ENCODE measurements around the gene MKI67. TPM values are rescaled to one million over a fixed set of nuclear protein-coding genes. Genes with fewer than 3 reads are reported as not detected.

The MKI67 gene
- total and polyA plus RNA-seq, 8 donors: 0.61 to 60.8 (median 7.7) TPM

- TF ChIP-seq POLR2AphosphoS5 (IDR thresholded peaks at IDR 0.05) (no peak), CTCF (IDR thresholded peaks at IDR 0.05) (no peak), POLR2A (IDR thresholded peaks at IDR 0.05) (no peak), EP300 (IDR thresholded peaks at IDR 0.05) (no peak)
- DNase-seq: no peak
- peak overlapping the region in 1 of 5 donors; percentile 86 for H3K27ac ChIP-seq
- no peaks in the 10 kb centered on the region for H3K9me3 ChIP-seq
- no peak overlapping the region for H3K4me3 ChIP-seq
- intact Hi-C loops (cut with DNase I; ENCODE audit: low total_unique reads): no loop called here
- H3K27me3 ChIP-seq: no peaks in the 10 kb centered on the region
- peaks cover 2 to 65% (median 55%) of the 10 kb centered on the region in 4 donors for H3K36me3 ChIP-seq
- peaks cover 0 to 35% (median 11%) of the 10 kb centered on the region in 4 donors for H3K4me1 ChIP-seq
- 87 to 93% (median 89%) methylated on average over 7 of the region's 7 CpGs for WGBS, 5 donors
Observed at GRCh38 chr10:128052696-128053095, 73.5 kb downstream of the MKI67 start.

- 88 to 96% (median 92%) methylated on average over 5 of the region's 5 CpGs for WGBS, 5 donors
Observed at GRCh38 chr10:128051548-128051947, 74.7 kb downstream of the MKI67 start.

GRCh38 chr10:128050936-128051335 lies 75.3 kb downstream of the MKI67 start:
- Histone ChIP-seq H3K27me3 (no peaks in the 10 kb centered on the region), H3K4me3 (no peak overlapping the region), H3K4me1 (peaks cover 5 to 51% (median 24%) of the 10 kb centered on the region in 4 donors), H3K9me3 (no peaks in the 10 kb centered on the region), H3K36me3 (peaks cover 2 to 48% (median 41%) of the 10 kb centered on the region in 4 donors), H3K27ac (peak overlapping the region in 3 of 5 donors; percentile 29 to 86 (median 79))
- intact Hi-C loops (cut with DNase I; ENCODE audit: low total_unique reads): no loop called here
- TF ChIP-seq CTCF (IDR thresholded peaks at IDR 0.05) (no peak), EP300 (IDR thresholded peaks at IDR 0.05) (no peak)
- DNase-seq: no peak

More at GRCh38 chr10:128051548-128051947, 74.7 kb downstream of the MKI67 start:
- H3K4me1 ChIP-seq: peaks cover 5 to 47% (median 22%) of the 10 kb centered on the region in 4 donors
- TF ChIP-seq EP300 (IDR thresholded peaks at IDR 0.05): no peak
- TF ChIP-seq POLR2AphosphoS5 (IDR thresholded peaks at IDR 0.05): no peak
- TF ChIP-seq POLR2A (IDR thresholded peaks at IDR 0.05): no peak
- no peak for TF ChIP-seq CTCF (IDR thresholded peaks at IDR 0.05)
- no peak for DNase-seq
- no peaks in the 10 kb centered on the region for H3K9me3 ChIP-seq
- no peak overlapping the region for H3K4me3 ChIP-seq
- peaks cover 2 to 54% (median 47%) of the 10 kb centered on the region in 4 donors for H3K36me3 ChIP-seq
- H3K27ac ChIP-seq: peak overlapping the region in 3 of 5 donors; percentile 29 to 86 (median 79)
- no peaks in the 10 kb centered on the region for H3K27me3 ChIP-seq
- intact Hi-C loops (cut with DNase I; ENCODE audit: low total_unique reads): no loop called here

GRCh38 chr10:128050121-128050516 lies 76.1 kb downstream of the MKI67 start:
- no peaks in the 10 kb centered on the region for H3K9me3 ChIP-seq
- DNase-seq: no peak
- peaks cover 2 to 40% (median 33%) of the 10 kb centered on the region in 4 donors for H3K36me3 ChIP-seq
- intact Hi-C loops (cut with DNase I; ENCODE audit: low total_unique reads): no loop called here
- no peak for TF ChIP-seq POLR2AphosphoS5 (IDR thresholded peaks at IDR 0.05)
- no peak for TF ChIP-seq POLR2A (IDR thresholded peaks at IDR 0.05)
- TF ChIP-seq EP300 (IDR thresholded peaks at IDR 0.05): no peak
- TF ChIP-seq CTCF (IDR thresholded peaks at IDR 0.05): no peak
- H3K27me3 ChIP-seq: no peaks in the 10 kb centered on the region
- peak overlapping the region in 2 of 4 donors; percentile 26 to 32 for H3K4me3 ChIP-seq
- peaks cover 5 to 59% (median 24%) of the 10 kb centered on the region in 4 donors for H3K4me1 ChIP-seq
- H3K27ac ChIP-seq: peak overlapping the region in 2 of 5 donors; percentile 79 to 86
- 60 to 100% (median 79%) methylated on average over 1 of the region's 1 CpG for WGBS, 5 donors

All from stomach (tissue), 9 donors.